HuH-7.5 (cell line): Measurements from ENCODE around the gene MAD1L1.
"Not testable (repeated sequence)": the region's sequence is repeated elsewhere in the genome, so short reads cannot be mapped to it uniquely, and the experiment has no call there.

Experiments used
- DNase-seq: peaks from one replicate; pipeline ENCODE4 v3.0.0; 2011; ENCODE audit warnings: low spot score

MAD1L1 gene

DNA sequence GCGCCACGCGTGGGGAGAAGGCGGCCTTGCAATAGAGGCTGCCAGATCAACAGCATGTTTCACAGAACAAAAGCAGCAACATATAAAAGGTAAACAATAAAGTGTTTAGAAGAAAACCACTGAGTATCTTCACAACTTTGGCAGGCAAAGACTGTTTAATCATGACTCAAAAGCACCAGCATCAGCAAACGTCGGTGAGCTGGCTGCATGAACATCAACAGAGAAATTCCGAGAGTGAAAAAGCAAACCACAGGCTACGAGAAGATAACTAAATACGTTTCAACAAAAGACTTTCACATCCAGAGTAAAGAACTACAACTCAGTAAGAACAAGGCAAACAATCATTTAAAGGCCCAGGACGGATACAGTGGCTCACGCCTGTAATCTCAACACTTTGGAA lies 172.0 kb downstream of the MAD1L1 start:
- DNase-seq, result no peak

DNA sequence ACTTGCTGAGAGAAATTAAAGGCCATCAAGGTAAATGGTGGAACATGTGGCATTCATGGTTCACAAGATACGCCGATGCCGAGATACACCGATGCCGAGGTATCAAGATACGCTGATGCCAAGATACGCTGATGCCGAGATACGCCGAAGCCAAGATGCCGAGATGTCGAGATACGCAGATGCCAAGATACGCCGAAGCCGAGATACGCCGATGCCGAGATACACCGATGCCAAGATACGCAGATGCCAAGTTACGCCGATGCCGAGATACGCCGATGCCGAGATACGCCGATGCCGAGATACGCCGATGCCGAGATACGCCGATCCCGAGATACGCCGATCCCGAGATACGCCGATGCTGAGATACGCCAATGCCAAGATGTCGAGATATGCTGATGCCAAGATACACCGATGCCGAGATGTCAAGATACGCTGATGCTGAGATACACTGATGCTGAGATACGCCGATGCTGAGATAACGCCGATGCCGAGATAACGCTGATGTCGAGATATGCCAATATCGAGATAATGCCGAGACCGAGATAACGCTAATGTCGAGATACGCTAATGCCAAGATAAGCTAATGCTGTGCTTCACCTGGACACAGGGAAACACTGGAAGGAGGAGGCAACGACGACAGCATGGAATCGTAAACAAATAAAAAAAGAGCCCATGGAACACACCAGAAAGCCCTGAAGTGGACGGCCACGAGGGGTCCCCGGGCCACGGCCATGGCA lies 172.6 kb downstream of the MAD1L1 start:
- no peak for DNase-seq

DNA sequence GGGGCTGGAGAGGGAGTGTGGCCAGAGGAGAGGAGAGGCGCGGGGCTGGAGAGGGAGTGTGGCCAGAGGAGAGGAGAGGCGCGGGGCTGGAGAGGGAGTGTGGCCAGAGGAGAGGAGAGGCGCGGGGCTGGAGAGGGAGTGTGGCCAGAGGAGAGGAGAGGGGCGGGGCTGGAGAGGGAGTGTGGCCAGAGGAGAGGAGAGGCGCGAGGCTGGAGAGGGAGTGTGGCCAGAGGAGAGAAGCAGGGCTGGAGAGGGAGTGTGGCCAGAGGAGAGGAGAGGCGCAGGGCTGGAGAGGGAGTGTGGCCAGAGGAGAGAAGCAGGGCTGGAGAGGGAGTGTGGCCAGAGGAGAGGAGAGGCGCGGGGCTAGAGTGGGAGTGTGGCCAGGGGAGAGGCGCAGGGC lies 174.5 kb downstream of the MAD1L1 start:
- not testable (repeated sequence) for DNase-seq

DNA sequence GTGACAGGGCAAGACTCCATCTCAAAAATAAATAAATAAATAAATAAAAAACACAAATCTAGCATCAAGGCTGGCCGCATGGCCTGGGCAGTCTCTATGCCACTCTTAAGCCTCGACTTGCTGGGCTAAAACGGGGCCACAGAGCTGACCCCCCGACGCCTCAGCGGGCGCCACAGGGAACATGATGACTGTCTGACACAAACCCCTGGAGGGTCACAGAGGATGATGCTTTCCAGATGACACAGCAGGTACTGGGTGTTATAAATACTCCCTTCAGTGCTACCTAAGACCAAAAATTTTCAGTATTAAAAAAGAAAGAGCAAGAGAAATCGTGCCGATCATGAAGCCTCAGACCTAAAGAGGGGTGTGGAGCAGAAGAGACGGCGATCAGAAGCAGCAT lies 176.8 kb downstream of the MAD1L1 start:
- no peak for DNase-seq

DNA sequence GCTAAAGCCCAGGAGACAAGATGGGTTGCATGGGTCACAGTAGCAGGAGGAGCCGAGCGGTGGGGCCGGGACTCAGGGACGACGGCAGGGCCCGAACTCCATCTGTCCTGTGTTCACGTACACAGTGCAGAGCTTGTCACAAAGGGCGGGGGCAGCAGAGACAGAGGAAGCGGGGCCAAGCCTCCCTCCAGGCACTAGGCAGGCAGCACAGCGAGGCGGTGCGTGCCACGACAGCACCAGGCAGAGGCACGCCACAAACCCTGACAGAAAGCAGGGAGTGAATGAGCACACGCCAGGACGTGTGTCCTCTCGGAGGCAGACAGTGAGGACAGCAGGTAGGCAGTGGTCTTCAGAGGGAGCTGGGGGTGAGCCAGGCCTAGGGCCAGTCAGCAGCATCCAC lies 177.8 kb downstream of the MAD1L1 start:
- no peak for DNase-seq

DNA sequence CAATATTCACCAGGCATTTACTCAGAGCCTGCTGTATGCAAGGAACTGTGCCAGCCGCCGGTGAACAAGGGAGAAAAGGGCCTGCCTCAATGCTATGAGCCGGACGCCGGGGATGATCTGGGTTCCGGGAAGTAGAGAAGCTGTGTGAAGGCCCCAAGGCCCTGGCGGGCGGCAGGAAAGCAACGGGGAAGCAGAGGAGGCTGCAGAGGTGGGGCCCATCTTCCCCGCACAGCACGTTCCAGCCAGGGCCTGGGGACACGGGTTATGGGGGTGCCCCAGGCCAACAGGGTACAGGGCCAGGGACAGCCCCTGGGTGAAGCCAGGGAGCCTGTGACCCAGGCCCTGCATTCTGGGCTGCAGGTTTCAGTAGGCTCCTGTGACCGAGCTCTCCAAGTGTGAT lies 179.3 kb downstream of the MAD1L1 start:
- DNase-seq, result no peak

DNA sequence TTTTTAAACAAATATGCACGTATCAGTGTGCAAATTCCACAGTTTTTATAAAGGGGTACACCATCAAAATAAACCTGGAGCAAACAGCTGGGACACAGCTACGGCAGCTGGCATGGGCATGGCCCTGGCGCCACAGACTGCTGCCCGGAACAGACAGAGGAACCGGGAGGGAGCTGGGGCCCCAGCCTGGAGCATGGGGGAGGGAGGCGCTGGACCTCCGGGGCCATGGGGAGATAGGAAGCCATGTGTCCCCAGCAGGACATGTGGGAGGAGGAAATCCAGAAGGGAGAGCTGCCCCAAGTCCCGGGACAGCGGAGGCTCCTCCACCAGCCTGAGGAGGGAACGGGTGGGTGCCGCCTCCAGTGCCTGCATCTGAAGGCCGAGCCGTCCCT lies 180.1 kb downstream of the MAD1L1 start:
- DNase-seq, result no peak

DNA sequence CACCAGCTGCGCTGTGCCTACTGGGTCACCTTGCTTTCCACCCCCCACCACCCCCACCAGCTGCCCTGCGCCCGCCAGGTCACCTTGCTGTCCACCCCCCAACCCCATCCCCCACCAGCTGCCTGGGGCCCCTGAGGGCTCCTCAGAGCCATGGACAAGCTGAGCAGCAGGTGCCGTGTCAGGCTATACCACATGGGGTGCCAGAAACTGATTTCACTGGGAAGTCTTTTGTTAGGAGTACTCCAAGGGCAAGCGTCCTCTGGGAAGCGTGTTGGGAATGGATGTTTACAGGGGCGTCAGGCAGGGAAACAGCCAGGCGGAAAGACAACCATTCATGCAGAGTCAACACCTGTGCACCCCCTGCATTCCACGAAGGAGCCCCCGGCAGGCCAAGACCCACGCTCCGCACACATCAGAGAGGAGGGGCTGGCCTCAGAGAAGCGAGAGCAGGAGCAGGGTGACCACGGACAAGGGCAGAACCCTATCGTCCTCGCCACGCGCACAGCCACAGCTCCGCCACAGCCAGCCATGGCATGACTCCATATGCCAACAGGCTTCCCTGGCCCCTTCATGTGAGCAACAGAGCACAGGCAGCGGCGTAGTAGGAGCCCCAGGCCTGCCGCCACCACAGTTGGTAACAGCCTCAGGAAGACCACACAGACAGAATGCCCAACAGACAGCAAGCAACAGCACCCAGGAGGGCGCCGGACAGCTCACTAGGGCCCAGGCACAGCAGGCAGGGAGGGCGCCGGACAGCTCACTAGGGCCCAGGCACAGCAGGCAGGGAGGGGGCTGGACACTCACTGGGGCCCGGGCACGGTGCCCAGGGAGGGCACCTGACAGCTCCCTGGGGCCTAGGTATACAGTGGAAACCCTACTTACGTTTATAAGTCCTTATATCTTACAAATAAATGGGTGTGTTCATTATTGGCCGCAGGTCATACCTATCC lies 180.8 kb downstream of the MAD1L1 start:
- DNase-seq, result no peak

DNA sequence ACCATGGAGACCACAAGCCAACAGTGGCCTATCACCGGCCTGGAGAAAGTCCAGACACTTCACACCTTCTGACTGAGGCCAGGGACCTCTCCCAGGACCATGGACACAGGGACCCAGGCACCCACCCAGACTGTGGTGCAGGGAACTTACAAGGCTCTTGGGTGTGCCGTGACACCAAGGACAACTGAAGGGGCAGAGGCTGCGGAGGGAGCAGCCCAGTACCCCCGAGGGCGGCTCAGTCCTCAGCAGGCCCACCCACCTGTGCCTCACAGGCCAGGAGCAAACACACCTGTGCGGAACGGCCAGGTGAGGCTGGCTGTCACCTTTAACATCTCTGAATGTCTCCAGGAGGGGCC lies 182.3 kb downstream of the MAD1L1 start:
- no peak for DNase-seq

DNA sequence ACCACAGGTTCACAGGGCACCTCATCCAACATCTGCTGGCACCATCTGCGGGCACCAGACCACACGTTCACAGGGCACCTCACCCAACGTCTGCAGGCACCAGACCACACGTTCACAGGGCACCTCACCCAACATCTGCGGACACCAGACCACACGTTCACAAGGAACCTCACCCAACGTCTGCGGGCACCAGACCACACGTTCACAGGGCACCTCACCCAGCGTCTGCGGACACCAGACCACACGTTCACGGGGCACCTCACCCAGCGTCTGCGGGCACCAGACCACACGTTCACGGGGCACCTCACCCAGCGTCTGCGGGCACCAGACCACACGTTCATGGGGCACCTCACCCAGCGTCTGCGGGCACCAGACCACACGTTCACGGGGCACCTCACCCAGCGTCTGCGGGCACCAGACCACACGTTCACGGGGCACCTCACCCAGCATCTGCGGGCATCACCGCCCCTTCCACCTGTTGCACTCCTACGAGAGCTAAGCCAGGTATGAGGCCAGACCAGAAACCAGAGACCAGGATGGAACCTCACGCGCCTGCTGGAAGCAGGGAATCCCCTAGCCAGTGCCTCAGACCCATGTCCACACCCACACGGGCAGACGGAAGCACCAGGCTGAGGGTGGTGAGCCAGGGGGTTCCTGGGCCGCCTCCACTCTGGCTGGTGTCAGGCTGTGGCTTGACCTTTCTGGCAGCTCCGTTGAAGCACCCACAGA lies 182.8 kb downstream of the MAD1L1 start:
- DNase-seq, result no peak

DNA sequence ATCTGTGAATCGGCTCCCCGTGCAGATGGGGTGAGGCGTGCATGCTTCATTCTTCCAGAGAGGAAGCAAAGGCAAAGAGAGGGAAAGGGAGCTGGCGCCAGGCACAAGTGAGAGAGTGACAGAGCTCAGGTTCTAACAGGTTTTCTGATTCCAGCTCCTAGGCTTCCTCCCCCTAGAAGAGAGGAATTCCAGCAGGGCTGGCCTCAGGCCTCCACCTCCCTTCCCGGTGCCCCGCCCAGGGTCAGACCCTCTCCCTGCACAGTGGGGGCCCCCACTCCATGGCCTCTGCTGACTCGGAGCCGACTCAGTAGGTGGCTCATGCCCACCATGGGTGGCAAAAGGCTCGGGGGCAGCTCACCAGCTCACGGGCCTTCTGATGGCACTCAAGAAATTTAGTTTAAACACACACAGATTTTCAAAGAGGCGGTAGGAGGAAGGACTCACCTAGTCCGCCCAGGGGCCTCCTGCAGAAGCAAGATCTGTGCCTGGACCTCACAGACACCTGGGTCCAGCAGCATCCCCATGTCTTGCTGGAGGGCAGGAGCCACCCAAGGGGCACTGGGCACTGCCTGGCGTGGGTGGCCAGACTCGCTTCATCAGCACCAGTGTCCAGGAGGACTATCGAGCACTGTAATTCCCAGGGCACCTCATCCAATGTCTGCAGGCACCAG lies 183.5 kb downstream of the MAD1L1 start:
- no peak for DNase-seq

DNA sequence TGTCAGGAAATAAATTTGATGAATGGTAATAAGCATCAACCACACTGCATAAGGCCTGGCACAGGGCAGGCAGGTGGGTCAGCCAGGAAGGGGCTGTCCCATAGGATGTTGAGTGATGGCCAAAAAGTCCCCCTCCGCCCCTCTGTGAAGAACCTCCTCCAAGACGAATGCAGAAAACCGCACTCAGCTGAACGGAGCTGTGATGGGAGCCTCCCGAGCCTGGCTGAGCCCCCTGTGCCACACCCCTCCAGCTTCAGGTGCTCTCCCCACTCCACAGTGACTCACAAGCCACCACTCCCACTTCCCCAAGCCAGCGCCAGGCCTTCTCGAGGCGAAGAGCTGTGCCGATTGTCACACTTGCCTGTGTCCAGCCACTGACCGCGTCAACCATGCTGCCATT lies 184.2 kb downstream of the MAD1L1 start:
- DNase-seq, result no peak

DNA sequence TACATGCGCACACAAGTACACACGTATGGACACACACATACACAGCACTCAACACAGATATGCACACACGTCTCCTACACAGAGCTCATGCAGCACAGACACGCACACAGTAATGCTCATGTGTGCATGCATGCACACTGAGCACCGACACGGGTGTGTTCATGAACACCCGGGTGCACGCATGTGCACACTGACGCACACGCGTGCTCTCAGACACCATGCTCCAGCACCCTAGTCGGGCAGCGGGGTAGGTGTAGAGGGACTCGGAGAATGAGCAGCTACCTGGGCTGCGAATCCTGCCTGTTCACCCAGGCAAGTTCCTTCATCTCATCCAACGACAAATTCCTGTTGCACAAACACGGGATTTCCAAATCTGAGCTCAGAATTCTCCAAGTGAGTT lies 184.7 kb downstream of the MAD1L1 start:
- DNase-seq, result no peak

DNA sequence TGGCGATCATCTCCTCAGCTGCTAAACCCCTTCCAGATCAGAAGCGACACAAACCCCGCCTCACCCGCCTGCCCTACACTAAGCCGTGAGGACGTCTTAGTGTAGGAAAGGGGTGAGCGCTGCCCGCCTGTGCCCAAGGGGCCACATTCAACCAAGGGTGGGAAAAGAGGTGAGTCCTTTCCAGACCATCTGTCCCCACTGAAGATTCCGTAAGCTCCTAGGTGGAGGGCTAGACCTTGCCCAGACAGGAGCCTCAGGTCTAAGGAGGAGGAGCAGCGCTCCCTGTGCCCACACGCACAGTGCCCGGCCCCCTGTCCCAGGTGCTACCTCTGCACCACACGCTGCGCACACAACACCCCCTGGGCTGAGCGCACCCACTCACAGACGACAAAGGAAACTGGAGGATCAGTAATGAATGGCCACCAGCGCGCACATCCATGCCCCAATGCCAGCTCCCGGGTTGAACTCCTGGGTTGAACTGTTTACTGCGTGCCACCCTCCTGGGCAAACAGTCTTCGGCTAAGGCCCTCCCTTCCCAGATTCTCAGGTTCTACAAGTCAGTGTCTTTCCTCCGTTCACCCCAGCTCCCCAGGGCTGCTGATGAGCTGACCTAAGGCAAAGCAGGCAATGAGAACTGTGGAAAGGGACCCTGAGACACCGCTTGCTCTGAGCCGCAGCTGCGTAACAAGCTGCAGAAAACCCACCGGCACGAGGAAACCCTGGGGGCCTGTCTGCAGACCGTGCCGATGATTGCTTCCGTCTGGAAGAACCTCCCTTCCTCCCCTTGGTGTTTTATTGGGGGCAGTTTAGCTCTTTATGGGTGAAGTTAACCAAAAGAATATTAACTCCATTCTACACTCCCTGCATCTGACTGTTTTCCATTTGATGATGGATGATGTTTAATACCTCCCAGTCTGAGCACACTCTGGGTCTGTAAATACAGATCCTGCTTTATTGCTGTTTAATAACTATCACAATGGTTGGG lies 185.9 kb downstream of the MAD1L1 start:
- DNase-seq, result no peak

DNA sequence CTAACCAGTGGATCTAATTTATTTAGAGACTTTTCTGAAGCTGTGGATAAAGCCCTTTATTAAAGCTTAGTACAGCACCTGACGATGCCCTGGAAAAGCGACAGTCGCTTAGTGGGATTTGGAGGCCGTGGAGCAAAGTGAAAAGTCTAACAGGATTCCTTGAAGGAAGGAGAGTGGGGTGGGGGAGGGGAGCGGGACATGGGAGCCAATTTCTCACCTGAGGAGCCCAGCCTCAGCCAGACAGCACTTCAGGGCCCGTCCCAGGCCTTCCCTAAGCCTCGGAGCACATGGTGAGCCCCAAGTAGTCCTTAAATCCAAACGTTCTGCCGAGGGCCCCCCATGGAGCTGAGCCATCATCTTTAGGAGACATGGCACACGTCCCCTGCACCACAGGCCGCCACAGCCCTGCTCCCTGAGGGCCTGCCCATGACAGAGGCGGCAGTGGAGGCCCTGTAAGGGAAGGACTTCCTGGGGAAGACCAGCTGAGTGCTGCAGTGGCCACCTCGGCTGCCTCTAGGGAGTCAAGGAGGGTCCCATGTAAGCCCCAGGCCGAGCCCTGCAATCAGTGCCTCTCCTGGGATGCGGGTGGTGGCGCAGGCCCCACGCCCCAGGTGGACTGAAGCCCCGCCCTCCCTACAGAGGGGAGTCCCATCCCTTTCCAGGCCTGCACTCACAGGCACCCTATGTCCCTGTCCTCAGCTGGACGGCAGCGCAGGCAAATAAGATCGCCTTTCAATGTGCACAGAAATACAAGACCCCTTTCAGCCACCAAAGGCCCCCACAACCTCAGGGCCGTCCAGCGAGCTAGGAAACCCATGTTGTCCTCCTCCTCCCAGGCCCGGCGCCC lies 187.0 kb downstream of the MAD1L1 start:
- DNase-seq, result no peak

DNA sequence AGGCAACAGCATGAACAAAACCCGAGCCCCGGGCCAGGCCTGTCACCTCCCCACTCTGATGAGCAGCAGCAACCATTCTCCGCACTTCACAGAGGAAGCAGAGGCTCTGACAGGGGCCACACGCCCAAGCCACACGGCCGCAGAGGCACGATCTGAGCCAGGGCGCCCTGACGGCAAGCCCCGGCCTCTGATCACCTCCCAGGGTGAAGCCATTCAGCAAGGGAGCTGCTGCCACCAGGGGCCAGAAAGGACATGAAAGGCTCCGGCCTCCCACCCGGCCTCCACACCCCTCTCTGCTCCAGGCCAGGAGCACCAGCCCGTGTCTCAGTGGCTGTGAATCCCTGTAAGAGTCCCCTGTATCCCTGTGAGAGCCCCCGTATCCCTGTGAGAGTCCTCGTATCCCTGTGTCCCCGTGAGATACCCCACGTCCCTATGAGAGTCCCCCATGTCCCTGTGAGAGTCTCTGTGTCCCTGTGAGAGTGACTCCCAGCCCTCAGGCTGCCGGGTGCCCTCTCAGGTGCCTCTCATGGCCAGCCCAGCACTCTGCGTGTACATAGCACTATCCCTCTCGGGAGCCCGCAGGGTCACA lies 187.8 kb downstream of the MAD1L1 start:
- DNase-seq, result no peak

DNA sequence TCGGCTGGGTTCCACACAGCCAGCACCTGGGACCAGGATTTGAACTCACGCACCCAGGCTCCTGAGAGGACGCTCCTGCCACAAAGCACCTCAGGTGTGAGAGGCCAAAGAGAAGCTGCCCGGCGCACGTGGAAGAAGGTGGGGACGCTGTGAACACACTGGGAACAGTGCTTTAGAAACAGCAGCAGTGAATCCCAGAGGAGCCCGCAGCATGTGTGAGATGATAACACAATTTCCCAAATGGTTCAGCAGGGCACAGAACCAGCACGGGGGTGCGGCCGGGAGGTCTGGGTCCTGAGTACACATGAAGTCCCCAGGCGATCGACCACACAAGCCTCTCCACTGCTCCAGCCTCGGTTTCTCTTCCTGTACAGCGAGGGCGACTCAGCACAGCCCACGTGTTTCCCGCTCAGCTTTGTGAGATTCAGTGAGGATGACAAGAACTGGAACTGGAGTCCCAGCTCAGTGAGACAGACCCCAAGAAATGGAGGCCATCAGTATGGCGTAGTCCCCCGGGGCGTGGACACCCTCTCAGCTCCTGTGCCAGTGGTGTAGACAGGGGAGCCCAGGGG lies 188.3 kb downstream of the MAD1L1 start:
- DNase-seq, result no peak

DNA sequence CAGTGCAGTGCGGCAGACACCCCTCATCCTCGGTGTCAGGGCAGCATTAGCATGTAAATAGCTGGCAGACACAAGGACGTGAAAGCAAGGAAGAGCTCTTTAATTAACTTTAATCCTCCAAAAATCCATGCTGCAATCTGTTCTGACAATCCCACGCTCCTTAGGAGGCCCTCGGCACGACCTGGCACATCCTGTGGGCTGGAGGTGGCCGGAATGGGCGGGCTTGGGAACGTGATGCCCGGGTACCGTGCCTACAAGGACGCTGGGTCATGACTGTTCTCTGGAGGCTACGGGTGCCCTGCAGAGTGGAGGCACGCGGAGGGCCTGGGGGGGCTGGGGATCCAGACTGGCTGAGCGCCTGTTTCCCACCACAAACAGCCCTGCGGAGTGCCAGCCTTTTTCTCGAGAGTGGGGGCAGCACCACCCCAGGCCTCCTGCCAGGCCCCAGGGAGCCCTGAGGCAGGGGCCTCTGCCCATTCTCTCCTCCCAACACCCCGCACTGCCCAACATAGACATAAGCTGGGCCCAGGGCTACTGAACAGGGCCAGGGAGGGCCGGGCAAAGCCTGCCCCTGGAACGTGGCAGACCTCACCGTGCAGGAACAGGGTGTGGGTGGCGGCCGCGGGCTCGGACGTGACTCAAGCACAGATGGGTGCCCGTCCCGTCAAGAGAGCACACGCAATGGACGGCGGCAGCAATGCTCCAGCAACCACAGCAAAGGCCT lies 189.3 kb downstream of the MAD1L1 start:
- DNase-seq, result no peak

DNA sequence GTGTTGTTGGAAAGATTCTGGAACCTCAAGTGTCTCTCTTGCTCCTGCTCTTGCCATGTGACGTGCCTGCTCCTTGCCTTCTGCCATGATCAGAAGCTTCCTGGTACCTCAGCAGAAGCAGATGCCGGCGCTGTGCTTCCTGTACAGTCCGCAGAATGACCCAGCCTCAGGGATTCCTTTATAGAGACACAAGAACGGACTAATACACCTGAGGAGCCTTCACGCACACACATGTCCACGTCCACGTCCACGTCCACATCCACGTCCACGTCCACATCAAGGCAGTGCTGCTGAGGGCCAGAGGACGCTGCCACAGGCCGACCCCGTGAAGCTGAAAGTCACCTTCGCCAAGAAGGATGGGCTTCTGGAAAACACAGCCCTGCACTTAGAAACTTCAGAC lies 190.1 kb downstream of the MAD1L1 start:
- no peak for DNase-seq
